HFFc6 (cell line): Measurements from ENCODE around the gene CD2BP2. TPM values are rescaled to one million over a fixed set of nuclear protein-coding genes. Genes with fewer than 3 reads are reported as not detected.

Experiments
- DNase-seq: peaks from one replicate; pipeline ENCODE4 v3.0.0-alpha.2; 2018
- H3K27ac Mint-ChIP-seq: 2 replicates; pipeline ENCODE4 v1.8.0; 2020; ENCODE audit warnings: mild to moderate bottlenecking, mixed read lengths
- H3K27me3 Mint-ChIP-seq: 2 replicates; pipeline ENCODE4 v1.8.0; 2021; ENCODE audit warnings: mild to moderate bottlenecking, moderate library complexity, mixed read lengths; ENCODE audit not compliant: insufficient read depth
- H3K36me3 Mint-ChIP-seq: 2 replicates; pipeline ENCODE4 v1.8.0; 2021; ENCODE audit warnings: low read depth, mixed read lengths
- H3K4me1 Mint-ChIP-seq: 2 replicates; pipeline ENCODE4 v1.8.0; 2020; ENCODE audit warnings: low read depth, mixed read lengths
- H3K4me3 Mint-ChIP-seq: 2 replicates; pipeline ENCODE4 v1.8.0; 2020; ENCODE audit warnings: mild to moderate bottlenecking, moderate library complexity, mixed read lengths
- H3K9me3 Mint-ChIP-seq: 2 replicates; pipeline ENCODE4 v1.8.0; 2020; ENCODE audit warnings: mild to moderate bottlenecking, mixed read lengths
- CTCF ChIP-seq: fragments of 200-600 bp; sonication (generic); IDR thresholded peaks from 2 replicates; pipeline ENCODE4 v1.5.0; 2021; ENCODE audit warnings: antibody characterized with exemption, mild to moderate bottlenecking
- total RNA-seq, 6 experiments: library from RNA; stranded (reverse); fragmentation: NEBNext Ultra II Directional; extraction: Animal tissue kit (Norgen Biotek cat#: 25700); gene quantifications; 2 replicates in 1 of 6; 3 replicates in 5 of 6; pipeline ENCODE4 v1.2.3, GENCODE V29; 2021

The CD2BP2 gene
- total RNA-seq, 6 experiments from 2014 or later = 76.2 to 91.0 (median 80.4) TPM

GRCh38 chr16:30365200-30365599, 10.1 kb upstream of the CD2BP2 start:
- no peak for DNase-seq
- Mint-ChIP-seq H3K4me3 (no peak overlapping the region), H3K4me1 (peaks cover 28% of the 10 kb centered on the region), H3K9me3 (no peaks in the 10 kb centered on the region), H3K27me3 (peaks cover 3% of the 10 kb centered on the region; the same call in 1 of the 2 replicates), H3K27ac (no peak overlapping the region), H3K36me3 (peaks cover 31% of the 10 kb centered on the region)
- no peak for TF ChIP-seq CTCF

GRCh38 chr16:30361180-30361579, 6.1 kb upstream of the CD2BP2 start:
- H3K27ac Mint-ChIP-seq = no peak overlapping the region
- TF ChIP-seq CTCF = no peak
- peaks cover 18% of the 10 kb centered on the region for H3K4me1 Mint-ChIP-seq
- peaks cover 3% of the 10 kb centered on the region; the same call in 1 of the 2 replicates for H3K27me3 Mint-ChIP-seq
- no peak overlapping the region for H3K4me3 Mint-ChIP-seq
- H3K9me3 Mint-ChIP-seq = no peaks in the 10 kb centered on the region
- H3K36me3 Mint-ChIP-seq = peaks cover 22% of the 10 kb centered on the region
- no peak for DNase-seq

GRCh38 chr16:30359871-30360170, 4.7 kb upstream of the CD2BP2 start:
- no peak overlapping the region for H3K4me3 Mint-ChIP-seq
- H3K27me3 Mint-ChIP-seq = peaks cover 3% of the 10 kb centered on the region
- H3K4me1 Mint-ChIP-seq = peaks cover 19% of the 10 kb centered on the region
- TF ChIP-seq CTCF = no peak
- H3K27ac Mint-ChIP-seq = no peak overlapping the region
- H3K36me3 Mint-ChIP-seq = peaks cover 22% of the 10 kb centered on the region
- DNase-seq = no peak
- H3K9me3 Mint-ChIP-seq = no peaks in the 10 kb centered on the region

- TF ChIP-seq CTCF = no peak
- H3K27ac Mint-ChIP-seq = no peak overlapping the region
- H3K27me3 Mint-ChIP-seq = peaks cover 3% of the 10 kb centered on the region
- no peak overlapping the region for H3K4me3 Mint-ChIP-seq
- H3K9me3 Mint-ChIP-seq = no peaks in the 10 kb centered on the region
- H3K4me1 Mint-ChIP-seq = peaks cover 23% of the 10 kb centered on the region
- peaks cover 27% of the 10 kb centered on the region for H3K36me3 Mint-ChIP-seq
- DNase-seq = no peak
Observed at GRCh38 chr16:30358990-30359870, 4.1 kb upstream of the CD2BP2 start.

- Mint-ChIP-seq H3K36me3 (peaks cover 32% of the 10 kb centered on the region), H3K4me3 (no peak overlapping the region), H3K4me1 (peaks cover 30% of the 10 kb centered on the region), H3K27ac (no peak overlapping the region), H3K27me3 (peaks cover 3% of the 10 kb centered on the region), H3K9me3 (no peaks in the 10 kb centered on the region)
- DNase-seq = no peak
- TF ChIP-seq CTCF = no peak
Observed at GRCh38 chr16:30358577-30358936, 3.4 kb upstream of the CD2BP2 start.
